ENCODE measurements around the gene DDAH1.

DNA sequence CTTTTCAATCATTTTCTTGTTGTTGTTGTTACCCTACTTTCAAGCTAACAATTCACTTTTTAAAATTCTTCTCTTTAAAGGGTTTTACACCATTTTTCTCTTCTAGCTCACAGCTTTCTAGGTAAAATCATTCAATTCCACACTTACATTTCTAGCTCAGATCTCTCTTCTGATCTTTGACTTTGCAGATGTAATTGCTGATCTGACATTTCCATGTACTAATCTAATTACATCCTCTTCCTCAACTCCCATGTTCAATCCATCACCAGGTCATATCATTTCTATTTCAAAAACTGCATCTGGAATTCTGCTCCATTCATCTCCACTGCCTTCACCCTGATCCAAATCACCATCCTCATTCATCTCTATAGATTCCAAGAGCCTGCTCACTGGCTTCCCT lies 191.6 kb downstream of the DDAH1 start:
- TF ChIP-seq, protein P1, sequence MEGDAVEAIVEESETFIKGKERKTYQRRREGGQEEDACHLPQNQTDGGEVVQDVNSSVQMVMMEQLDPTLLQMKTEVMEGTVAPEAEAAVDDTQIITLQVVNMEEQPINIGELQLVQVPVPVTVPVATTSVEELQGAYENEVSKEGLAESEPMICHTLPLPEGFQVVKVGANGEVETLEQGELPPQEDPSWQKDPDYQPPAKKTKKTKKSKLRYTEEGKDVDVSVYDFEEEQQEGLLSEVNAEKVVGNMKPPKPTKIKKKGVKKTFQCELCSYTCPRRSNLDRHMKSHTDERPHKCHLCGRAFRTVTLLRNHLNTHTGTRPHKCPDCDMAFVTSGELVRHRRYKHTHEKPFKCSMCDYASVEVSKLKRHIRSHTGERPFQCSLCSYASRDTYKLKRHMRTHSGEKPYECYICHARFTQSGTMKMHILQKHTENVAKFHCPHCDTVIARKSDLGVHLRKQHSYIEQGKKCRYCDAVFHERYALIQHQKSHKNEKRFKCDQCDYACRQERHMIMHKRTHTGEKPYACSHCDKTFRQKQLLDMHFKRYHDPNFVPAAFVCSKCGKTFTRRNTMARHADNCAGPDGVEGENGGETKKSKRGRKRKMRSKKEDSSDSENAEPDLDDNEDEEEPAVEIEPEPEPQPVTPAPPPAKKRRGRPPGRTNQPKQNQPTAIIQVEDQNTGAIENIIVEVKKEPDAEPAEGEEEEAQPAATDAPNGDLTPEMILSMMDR (IDR thresholded peaks at IDR 0.05), result no peak
- TF ChIP-seq POLR2A (IDR thresholded peaks at IDR 0.05), result no peak
